ENCODE results near the gene SOCS1.

DNA sequence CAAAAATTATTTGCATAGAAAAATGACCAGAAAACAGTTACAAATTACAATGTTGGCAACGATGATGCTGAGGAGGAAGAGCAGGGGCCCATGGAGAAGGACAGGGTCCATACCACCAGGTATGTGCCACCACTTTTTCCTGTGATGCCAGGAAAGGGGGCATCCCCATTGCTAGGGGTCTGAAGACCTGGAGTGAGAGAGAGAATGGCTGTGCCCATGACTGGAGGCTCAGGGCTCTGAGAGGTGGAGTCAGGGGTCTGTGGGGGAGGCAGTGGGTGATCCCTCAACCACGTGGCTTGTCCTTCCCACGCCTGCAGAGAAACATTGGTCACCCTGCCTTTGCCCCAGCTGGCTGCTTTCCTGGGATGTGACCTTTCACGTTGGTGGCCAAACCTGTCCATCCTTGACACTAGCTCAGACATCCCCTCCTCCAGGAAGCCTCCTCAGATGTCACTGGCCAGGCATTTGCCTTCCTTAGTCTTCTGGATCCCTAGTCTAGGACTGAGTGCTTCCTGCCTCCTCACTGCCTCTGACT, 51.4 kb downstream of the SOCS1 start:
- TF ChIP-seq, protein P1, sequence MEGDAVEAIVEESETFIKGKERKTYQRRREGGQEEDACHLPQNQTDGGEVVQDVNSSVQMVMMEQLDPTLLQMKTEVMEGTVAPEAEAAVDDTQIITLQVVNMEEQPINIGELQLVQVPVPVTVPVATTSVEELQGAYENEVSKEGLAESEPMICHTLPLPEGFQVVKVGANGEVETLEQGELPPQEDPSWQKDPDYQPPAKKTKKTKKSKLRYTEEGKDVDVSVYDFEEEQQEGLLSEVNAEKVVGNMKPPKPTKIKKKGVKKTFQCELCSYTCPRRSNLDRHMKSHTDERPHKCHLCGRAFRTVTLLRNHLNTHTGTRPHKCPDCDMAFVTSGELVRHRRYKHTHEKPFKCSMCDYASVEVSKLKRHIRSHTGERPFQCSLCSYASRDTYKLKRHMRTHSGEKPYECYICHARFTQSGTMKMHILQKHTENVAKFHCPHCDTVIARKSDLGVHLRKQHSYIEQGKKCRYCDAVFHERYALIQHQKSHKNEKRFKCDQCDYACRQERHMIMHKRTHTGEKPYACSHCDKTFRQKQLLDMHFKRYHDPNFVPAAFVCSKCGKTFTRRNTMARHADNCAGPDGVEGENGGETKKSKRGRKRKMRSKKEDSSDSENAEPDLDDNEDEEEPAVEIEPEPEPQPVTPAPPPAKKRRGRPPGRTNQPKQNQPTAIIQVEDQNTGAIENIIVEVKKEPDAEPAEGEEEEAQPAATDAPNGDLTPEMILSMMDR (IDR thresholded peaks at IDR 0.05; ENCODE audit: poor library complexity, severe bottlenecking), result no peak
- TF ChIP-seq MXI1 (conservative IDR thresholded peaks at IDR 0.05; ENCODE audit: poor library complexity, severe bottlenecking) (no peak), EP300 (conservative IDR thresholded peaks at IDR 0.05; ENCODE audit: poor library complexity, severe bottlenecking) (no peak)
